GM21360 (cell line): ENCODE data around the gene TTLL12.

Experiments used
- ATAC-seq: cut with Tn5 transposase; IDR thresholded peaks from one replicate; pipeline ENCODE4 v1.9.1; 2021; ENCODE audit warnings: mild to moderate bottlenecking, moderate library complexity; ENCODE audit not compliant: unreplicated experiment

The TTLL12 gene

GRCh38 chr22:43131773-43132501, 55.0 kb downstream of the TTLL12 start:
- no peak for ATAC-seq

GRCh38 chr22:43129426-43130425, 57.2 kb downstream of the TTLL12 start:
- no peak for ATAC-seq

- no peak for ATAC-seq
These were observed 58.0 kb downstream of the TTLL12 start for GRCh38 chr22:43128928-43129424.

GRCh38 chr22:43128116-43128515, 58.8 kb downstream of the TTLL12 start:
- ATAC-seq = no peak

GRCh38 chr22:43127166-43127908, 59.6 kb downstream of the TTLL12 start:
- ATAC-seq = no peak

- ATAC-seq = no peak
These were observed 60.3 kb downstream of the TTLL12 start for GRCh38 chr22:43126501-43127165.

GRCh38 chr22:43118953-43119458, 67.9 kb downstream of the TTLL12 start:
- ATAC-seq = no peak

- ATAC-seq = no peak
These were observed 68.7 kb downstream of the TTLL12 start for GRCh38 chr22:43118024-43118849.

- no peak for ATAC-seq
These were observed 70.0 kb downstream of the TTLL12 start for GRCh38 chr22:43116932-43117331.
